Ascending aorta (tissue), 2 donors: ENCODE data around the gene NTNG2. TPM values are rescaled to one million over a fixed set of nuclear protein-coding genes. Genes with fewer than 3 reads are reported as not detected.

Experiments used
- DNase-seq, 2 donors: peaks; one replicate each; pipeline ENCODE4 v3.0.0-alpha.2; 2019; ENCODE audit warnings: low spot score in 2 of 2
- H3K27ac ChIP-seq, 2 donors: fragments of 200-600 bp; sonication (generic); one replicate each; pipeline ENCODE4 v1.5.1; 2016 to 2017; ENCODE audit warnings: mild to moderate bottlenecking in 1 of 2
- H3K27me3 ChIP-seq: fragments of 200-600 bp; sonication (generic); one replicate; pipeline ENCODE4 v1.5.1; 2017
- H3K36me3 ChIP-seq, 2 donors: fragments of 200-600 bp; sonication (generic); one replicate each; pipeline ENCODE4 v1.5.1; 2016
- H3K4me1 ChIP-seq, 2 donors: fragments of 200-600 bp; sonication (generic); one replicate each; pipeline ENCODE4 v1.5.1; 2016 to 2017; ENCODE audit warnings: mild to moderate bottlenecking in 1 of 2
- H3K4me3 ChIP-seq, 2 donors: fragments of 200-600 bp; sonication (generic); one replicate each; pipeline ENCODE4 v1.5.1; 2016 to 2017; ENCODE audit warnings: mild to moderate bottlenecking in 1 of 2
- H3K9me3 ChIP-seq, 2 donors: fragments of 200-600 bp; sonication (generic); one replicate each; pipeline ENCODE4 v1.5.1; 2016
- intact Hi-C: fragments of 100-400 bp; cut with DNase I; formaldehyde crosslinking; loops from one replicate; pipeline ENCODE4 v1.15.1; 2023
- total RNA-seq: library from RNA; depleted of rRNA; stranded (reverse); fragments of >200 nt; gene quantifications from one replicate; pipeline ENCODE4 v1.1.0, GENCODE V29; 2016
- TF ChIP-seq, protein P1 (sequence below), 3 experiments: fragments of 200-600 bp in 2 of 3; fragments of 450-650 bp in 1 of 3; sonication (generic) in 2 of 3; IDR thresholded peaks; one replicate each; pipeline ENCODE4 v1.5.1; 2016 to 2019; ENCODE audit warnings: antibody characterized with exemption in 3 of 3, mild to moderate bottlenecking in 1 of 3, moderate library complexity in 1 of 3

NTNG2 gene
- total RNA-seq, 1 donor from 2014 or later: 5.9 TPM

DNA sequence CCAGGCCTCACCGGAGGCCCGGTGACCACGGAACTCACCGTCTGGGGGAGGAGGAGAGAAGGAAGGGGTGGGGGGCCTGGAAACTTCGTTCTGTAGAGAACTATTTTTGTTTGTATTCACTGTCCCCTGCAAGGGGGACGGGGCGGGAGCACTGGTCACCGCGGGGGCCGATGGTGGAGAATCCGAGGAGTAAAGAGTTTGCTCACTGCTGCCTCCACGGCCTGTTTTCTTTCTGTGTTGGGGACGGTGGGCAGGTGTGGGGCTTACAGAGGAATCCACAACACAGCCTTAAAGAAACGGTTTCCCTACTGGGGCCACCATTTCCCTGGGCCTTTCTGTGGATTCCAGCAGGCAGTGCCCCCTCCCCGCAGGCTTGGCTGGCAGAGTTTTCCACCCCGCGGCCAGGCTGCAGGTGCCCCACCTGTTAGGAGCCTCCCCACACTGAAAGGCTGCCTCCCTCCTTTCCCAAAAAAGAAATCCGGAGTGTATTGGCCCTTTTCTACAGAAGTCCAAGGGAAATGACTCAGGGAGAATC is 80.8 kb downstream of the NTNG2 start:
- intact Hi-C loops: loop anchor here (5.0 kb wide), 2 partner anchors 75 to 165 kb away; partner anchors contain the start of gene MED27
- Histone ChIP-seq H3K27me3 (no peaks in the 10 kb centered on the region), H3K36me3 (no peaks in the 10 kb centered on the region), H3K4me1 (peaks cover 5 to 10% of the 10 kb centered on the region in 2 donors), H3K9me3 (no peaks in the 10 kb centered on the region), H3K27ac (no peak overlapping the region), H3K4me3 (peak overlapping the region; percentile 82 to 83)
- peak in 1 of 2 donors; percentile 56 for DNase-seq
- TF ChIP-seq, protein P1, sequence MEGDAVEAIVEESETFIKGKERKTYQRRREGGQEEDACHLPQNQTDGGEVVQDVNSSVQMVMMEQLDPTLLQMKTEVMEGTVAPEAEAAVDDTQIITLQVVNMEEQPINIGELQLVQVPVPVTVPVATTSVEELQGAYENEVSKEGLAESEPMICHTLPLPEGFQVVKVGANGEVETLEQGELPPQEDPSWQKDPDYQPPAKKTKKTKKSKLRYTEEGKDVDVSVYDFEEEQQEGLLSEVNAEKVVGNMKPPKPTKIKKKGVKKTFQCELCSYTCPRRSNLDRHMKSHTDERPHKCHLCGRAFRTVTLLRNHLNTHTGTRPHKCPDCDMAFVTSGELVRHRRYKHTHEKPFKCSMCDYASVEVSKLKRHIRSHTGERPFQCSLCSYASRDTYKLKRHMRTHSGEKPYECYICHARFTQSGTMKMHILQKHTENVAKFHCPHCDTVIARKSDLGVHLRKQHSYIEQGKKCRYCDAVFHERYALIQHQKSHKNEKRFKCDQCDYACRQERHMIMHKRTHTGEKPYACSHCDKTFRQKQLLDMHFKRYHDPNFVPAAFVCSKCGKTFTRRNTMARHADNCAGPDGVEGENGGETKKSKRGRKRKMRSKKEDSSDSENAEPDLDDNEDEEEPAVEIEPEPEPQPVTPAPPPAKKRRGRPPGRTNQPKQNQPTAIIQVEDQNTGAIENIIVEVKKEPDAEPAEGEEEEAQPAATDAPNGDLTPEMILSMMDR (IDR thresholded peaks at IDR 0.05): no peak

DNA sequence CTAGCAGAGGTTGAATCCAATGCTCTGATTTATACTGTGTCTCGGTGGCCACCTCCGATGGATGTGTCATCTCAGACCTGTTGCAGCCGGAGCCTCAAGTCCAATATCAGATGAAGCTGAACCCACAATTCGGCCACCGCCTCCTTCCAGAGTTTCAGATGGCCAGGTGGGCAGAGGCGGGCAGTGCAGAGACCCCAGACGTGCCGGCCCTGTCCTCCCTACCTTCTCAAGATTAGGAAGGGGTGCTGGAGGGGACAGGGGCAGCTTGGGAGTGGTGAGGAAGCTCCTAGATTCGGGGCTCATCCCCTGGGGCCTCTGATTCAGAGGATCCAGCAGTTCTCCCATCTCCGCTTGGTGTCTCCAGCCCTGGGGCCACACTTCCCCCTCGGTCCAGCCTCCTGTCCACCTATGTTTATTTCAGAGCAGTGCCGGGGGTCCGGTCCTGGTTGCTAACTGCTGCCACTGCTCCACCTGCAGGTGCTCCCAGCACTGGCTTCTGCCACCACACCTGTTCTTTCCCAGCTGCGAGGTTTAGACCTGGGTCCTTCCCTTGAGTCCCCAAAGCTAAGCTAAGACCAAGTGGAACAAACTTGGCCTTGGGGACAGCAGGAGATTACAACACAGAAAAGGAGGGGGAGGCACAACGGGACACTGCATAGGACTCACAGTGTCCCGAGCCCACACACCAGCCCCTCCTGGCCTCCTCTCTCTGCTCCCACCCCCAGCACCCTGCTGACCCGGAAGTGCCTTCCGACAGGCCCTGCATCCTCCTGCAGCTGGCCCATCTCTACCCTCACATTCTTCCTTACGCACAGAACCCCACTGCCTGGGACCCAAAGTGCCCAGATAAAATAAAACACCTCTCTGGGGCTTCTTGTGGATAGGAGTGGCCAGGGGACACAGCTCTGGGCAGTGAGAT is 81.6 kb downstream of the NTNG2 start:
- Histone ChIP-seq H3K36me3 (no peaks in the 10 kb centered on the region), H3K27ac (no peak overlapping the region), H3K9me3 (no peaks in the 10 kb centered on the region), H3K4me3 (no peak overlapping the region), H3K4me1 (peaks cover 5 to 10% of the 10 kb centered on the region in 2 donors), H3K27me3 (no peaks in the 10 kb centered on the region)
- TF ChIP-seq, protein P1 (IDR thresholded peaks at IDR 0.05): no peak
- DNase-seq: peak in 1 of 2 donors; percentile 61
- intact Hi-C loops: loop anchor here (5.0 kb wide), 2 partner anchors 76 to 166 kb away; partner anchors contain the start of gene MED27

DNA sequence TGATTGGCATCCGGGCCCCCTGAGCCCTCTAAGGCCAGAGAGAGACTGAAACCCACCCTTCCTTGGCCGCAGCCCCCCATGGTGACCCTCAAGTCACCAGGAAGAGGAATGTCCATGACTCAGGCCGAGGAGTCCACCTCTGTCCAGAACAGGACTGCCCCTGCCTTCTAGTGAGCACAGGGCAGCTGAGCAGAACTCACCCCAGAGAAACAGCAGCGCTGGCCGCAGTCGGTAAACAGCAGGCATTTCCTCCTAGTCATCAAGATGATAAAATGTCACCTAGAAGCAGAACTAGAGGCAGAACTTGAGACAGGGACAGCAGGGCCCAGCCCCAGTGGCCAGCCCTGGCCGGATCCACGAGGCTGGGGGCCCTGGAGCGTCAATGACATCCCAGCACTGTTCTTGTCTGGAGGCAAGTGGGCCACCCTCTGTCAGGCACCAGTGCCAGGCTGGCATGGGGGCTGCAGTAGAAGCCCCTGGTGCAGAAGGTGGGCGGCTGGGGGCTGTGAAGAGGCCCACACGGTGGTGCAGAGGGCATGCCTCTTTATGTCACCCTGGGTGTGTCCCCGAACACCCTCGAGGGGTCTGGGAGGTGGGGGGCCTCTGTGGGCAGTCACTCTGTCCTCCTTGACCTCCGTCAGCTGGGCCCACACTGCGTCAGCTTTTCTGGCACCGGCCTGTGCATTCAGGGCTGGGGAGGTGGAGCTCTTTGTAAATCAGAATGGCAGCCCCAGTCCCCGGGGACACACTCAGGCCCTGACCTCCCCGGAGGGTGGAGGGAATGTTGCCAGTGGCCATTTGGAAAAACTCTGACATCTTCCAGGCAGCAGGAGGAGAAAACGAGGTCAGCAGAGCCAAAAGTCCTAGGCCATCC is 83.0 kb downstream of the NTNG2 start:
- Histone ChIP-seq H3K4me3 (no peak overlapping the region), H3K36me3 (no peaks in the 10 kb centered on the region), H3K4me1 (peaks cover 5 to 10% of the 10 kb centered on the region in 2 donors), H3K27ac (peak overlapping the region in 1 of 2 donors; percentile 19), H3K9me3 (no peaks in the 10 kb centered on the region), H3K27me3 (no peaks in the 10 kb centered on the region)
- peak in 1 of 2 donors; percentile 62 for DNase-seq
- intact Hi-C loops: loop anchor here (5.0 kb wide), 2 partner anchors 78 to 168 kb away; partner anchors contain the start of gene MED27
- TF ChIP-seq, protein P1 (IDR thresholded peaks at IDR 0.05): no peak

DNA sequence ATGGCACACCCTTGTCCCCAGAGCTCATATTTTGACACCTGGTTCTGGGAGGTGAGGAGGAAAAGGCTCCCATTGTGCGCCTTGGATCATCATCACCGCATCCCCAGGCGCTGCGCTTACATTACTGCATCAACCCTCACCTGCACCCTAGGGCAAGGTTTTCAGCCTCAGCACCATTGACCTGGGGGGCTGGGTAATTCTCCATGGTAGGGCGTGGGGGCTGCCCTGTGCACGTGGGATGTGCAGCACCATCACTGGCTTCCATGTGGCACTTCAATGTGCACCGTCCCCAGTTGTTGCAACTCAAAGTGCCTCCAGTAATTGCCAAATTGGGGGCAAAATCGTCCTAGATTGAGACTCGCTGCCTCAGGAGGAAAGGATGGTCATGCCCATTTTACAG is 83.6 kb downstream of the NTNG2 start:
- Histone ChIP-seq H3K27me3 (no peaks in the 10 kb centered on the region), H3K27ac (no peak overlapping the region), H3K4me3 (no peak overlapping the region), H3K4me1 (peaks cover 5 to 8% of the 10 kb centered on the region in 2 donors), H3K9me3 (no peaks in the 10 kb centered on the region), H3K36me3 (no peaks in the 10 kb centered on the region)
- no peak for DNase-seq
- intact Hi-C loops: no loop called here
- TF ChIP-seq, protein P1 (IDR thresholded peaks at IDR 0.05): no peak

DNA sequence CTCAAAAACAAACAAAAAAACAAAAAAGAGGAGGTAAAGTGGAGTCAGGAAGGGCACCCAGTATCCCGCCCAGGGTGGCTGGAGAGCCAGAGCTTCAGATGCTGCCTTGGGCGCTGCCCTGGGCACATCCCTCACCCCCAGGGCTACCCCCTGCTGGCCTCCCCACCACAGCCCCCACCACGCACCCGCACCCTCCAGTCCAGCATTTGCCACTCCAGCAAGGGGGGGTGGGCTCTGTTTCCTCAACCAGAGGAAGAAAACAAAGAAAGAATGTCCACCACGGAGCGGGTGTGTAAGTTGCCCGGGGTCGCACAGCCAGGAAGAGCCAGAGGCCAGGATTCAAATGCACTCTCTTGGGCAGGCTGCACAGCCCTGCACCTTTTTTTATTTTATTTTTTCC is 86.1 kb downstream of the NTNG2 start:
- no peak overlapping the region for H3K4me3 ChIP-seq
- no peak overlapping the region for H3K27ac ChIP-seq
- no peaks in the 10 kb centered on the region for H3K9me3 ChIP-seq
- H3K36me3 ChIP-seq: no peaks in the 10 kb centered on the region
- no peaks in the 10 kb centered on the region for H3K4me1 ChIP-seq
- no peak for DNase-seq
- H3K27me3 ChIP-seq: no peaks in the 10 kb centered on the region
- intact Hi-C loops: no loop called here
- TF ChIP-seq, protein P1 (IDR thresholded peaks at IDR 0.05): no peak
